Left lung (tissue), 10 donors: ENCODE measurements around the gene ZNF23. TPM values are rescaled to one million over a fixed set of nuclear protein-coding genes. Genes with fewer than 3 reads are reported as not detected.

Source experiments
- ATAC-seq: fragments of 200-7000 bp; cut with Tn5 transposase; one replicate; pipeline ENCODE4 v1.9.1; 2020; ENCODE audit warnings: moderate library complexity
- DNase-seq, 4 donors: peaks; one replicate each; pipeline ENCODE4 v3.0.0-alpha.2; 2013 to 2020
- H3K27ac ChIP-seq, 2 donors: fragments of 200-600 bp; sonication (generic) in 1 of 2; one replicate each; pipeline versions ENCODE4 v1.5.0 to v1.8.0; 2020 to 2021
- H3K27me3 ChIP-seq, 2 donors: fragments of 200-600 bp; sonication (generic) in 1 of 2; one replicate each; pipeline versions ENCODE4 v1.5.0 to v1.8.0; 2020 to 2021
- H3K36me3 ChIP-seq, 2 donors: fragments of 200-600 bp; sonication (generic) in 1 of 2; one replicate each; pipeline versions ENCODE4 v1.5.0 to v1.8.0; 2020 to 2021
- H3K4me1 ChIP-seq, 2 donors: fragments of 200-600 bp; one replicate each; pipeline ENCODE4 v1.8.0; 2021
- H3K4me3 ChIP-seq, 2 donors: fragments of 200-600 bp; sonication (generic) in 1 of 2; one replicate each; pipeline versions ENCODE4 v1.5.0 to v1.8.0; 2020 to 2021; ENCODE audit warnings: mild to moderate bottlenecking in 1 of 2
- H3K9me3 ChIP-seq, 2 donors: fragments of 200-600 bp; sonication (generic) in 1 of 2; one replicate each; pipeline versions ENCODE4 v1.5.0 to v1.8.0; 2020 to 2021
- intact Hi-C, 2 donors: fragments of 100-400 bp; cut with DNase I; formaldehyde crosslinking; loops; one replicate each; pipeline versions ENCODE4 v1.11.2 to v1.14.2; 2022
- polyA plus RNA-seq, 6 donors: library from polyadenylated mRNA; unstranded; fragments of 120-200 nt; gene quantifications; one replicate each; pipeline ENCODE4 v1.2.1, GENCODE V29; 2013; ENCODE audit not compliant: insufficient read length in 6 of 6
- total RNA-seq, 2 donors: library from RNA; stranded (reverse); fragmentation: NEBNext Ultra II Directional; extraction: Animal tissue kit (Norgen Biotek cat#: 25700); gene quantifications; one replicate each; pipeline ENCODE4 v1.2.1, GENCODE V29; 2021
- TF ChIP-seq, protein P1 (sequence below), 2 donors: fragments of 200-600 bp; sonication (generic) in 1 of 2; IDR thresholded peaks; one replicate each; pipeline versions ENCODE4 v1.5.0 to v1.8.0; 2021; ENCODE audit warnings: antibody characterized with exemption in 2 of 2
- donor health status: DM: no; HTN: yes; CAD: no.
- donor health status: DM: no; HTN: no; CAD: no.

ZNF23 gene
- total and polyA plus RNA-seq, 8 donors = 6.8 to 19.9 (median 16.8) TPM

GRCh38 chr16:71492786-71493185 is 30.7 kb upstream of the ZNF23 start:
- H3K4me3 ChIP-seq = no peak overlapping the region
- no peaks in the 10 kb centered on the region for H3K4me1 ChIP-seq
- H3K36me3 ChIP-seq = no peaks in the 10 kb centered on the region
- no peaks in the 10 kb centered on the region for H3K9me3 ChIP-seq
- intact Hi-C loops = no loop called here
- H3K27me3 ChIP-seq = no peaks in the 10 kb centered on the region
- H3K27ac ChIP-seq = no peak overlapping the region
- DNase-seq = no peak
- TF ChIP-seq, protein P1, sequence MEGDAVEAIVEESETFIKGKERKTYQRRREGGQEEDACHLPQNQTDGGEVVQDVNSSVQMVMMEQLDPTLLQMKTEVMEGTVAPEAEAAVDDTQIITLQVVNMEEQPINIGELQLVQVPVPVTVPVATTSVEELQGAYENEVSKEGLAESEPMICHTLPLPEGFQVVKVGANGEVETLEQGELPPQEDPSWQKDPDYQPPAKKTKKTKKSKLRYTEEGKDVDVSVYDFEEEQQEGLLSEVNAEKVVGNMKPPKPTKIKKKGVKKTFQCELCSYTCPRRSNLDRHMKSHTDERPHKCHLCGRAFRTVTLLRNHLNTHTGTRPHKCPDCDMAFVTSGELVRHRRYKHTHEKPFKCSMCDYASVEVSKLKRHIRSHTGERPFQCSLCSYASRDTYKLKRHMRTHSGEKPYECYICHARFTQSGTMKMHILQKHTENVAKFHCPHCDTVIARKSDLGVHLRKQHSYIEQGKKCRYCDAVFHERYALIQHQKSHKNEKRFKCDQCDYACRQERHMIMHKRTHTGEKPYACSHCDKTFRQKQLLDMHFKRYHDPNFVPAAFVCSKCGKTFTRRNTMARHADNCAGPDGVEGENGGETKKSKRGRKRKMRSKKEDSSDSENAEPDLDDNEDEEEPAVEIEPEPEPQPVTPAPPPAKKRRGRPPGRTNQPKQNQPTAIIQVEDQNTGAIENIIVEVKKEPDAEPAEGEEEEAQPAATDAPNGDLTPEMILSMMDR (IDR thresholded peaks at IDR 0.05) = no peak
- ATAC-seq = no peak

GRCh38 chr16:71491054-71491453 is 29.0 kb upstream of the ZNF23 start:
- TF ChIP-seq, protein P1 (IDR thresholded peaks at IDR 0.05) = no peak
- Histone ChIP-seq H3K9me3 (no peaks in the 10 kb centered on the region), H3K4me1 (no peaks in the 10 kb centered on the region), H3K27ac (no peak overlapping the region), H3K27me3 (no peaks in the 10 kb centered on the region), H3K36me3 (no peaks in the 10 kb centered on the region), H3K4me3 (no peak overlapping the region)
- intact Hi-C loops = no loop called here
- ATAC-seq = no peak
- DNase-seq = no peak

DNA sequence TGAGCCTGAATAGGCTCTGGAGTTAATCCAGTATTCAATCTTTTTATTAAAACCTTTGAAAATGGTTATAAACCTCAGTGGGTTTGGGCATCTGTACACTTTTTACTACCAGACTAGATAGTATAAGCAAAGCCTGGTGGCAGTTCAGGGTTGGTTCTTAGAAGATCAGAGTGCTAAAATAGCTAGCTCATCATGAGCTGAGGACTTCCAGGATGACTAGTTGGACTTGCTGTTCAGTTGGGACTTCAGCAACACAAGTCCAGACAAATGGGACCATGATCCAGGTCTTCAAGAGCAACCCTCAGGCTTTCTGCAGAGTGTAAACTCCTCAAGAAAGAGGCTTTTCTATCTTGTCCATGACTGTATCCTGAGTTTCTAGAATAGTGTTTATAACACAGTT is 28.3 kb upstream of the ZNF23 start:
- no peaks in the 10 kb centered on the region for H3K27me3 ChIP-seq
- TF ChIP-seq, protein P1 (IDR thresholded peaks at IDR 0.05) = no peak
- no peaks in the 10 kb centered on the region for H3K9me3 ChIP-seq
- H3K36me3 ChIP-seq = no peaks in the 10 kb centered on the region
- no peak for ATAC-seq
- intact Hi-C loops = no loop called here
- no peak for DNase-seq
- H3K4me1 ChIP-seq = no peaks in the 10 kb centered on the region
- no peak overlapping the region for H3K27ac ChIP-seq
- H3K4me3 ChIP-seq = no peak overlapping the region

GRCh38 chr16:71489122-71489521 is 27.1 kb upstream of the ZNF23 start, which contains the start of gene ZNF19:
TSS of gene ZNF19 (minus strand) at chr16:71489324. CDS start at chr16:71482114, 7,210 bp downstream.
- Histone ChIP-seq H3K4me3 (no peak within 1 kb of the TSS), H3K36me3 (no peaks in the 10 kb centered on the region), H3K9me3 (no peaks in the 10 kb centered on the region), H3K27ac (no peak within 1 kb of the TSS), H3K27me3 (no peaks in the 10 kb centered on the region), H3K4me1 (no peaks in the 10 kb centered on the region)
- ATAC-seq (no peak), DNase-seq (no peak)
- intact Hi-C loops = no loop called here
- TF ChIP-seq, protein P1 (IDR thresholded peaks at IDR 0.05) = no peak

DNA sequence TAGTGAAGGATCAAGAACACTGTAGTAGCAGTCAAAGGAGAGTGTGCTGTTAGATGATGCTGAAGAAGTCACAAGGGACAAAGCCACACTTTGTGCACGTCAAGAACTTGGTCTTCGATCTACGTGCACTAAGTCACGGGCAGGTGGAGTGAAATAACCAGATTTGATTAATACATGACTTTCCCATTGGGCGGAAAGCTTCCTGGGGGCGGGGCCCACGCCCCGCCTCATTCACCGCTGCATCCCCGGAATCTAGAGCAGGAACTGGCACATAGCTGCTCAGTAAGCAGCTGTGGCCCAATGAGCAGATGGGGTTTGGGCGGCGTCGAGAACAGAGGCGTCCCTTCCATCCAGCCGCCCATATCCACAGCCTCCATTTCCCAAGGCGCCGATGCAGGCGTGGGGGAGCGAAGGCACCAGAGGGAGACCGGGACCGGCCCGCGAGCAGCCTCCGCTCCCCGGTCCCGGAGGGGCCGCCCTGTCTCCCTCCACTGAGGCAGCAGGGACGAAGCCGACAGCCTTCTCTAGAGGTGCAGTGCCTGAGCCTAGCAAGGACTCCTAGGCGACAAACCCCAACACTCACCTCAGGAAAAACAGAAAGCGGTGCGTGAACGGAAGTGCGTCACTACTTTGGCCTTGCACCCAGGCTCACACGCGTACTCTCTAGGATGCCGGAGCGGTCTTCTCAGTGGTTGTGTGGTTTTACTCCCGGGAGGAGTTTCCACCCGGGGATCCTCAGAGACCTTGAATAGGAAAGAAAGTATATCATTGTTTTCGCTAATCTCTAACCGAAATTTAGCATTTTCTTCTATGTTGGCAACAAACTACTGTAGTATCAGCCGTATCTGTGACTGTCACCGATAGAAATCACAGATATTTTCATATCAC is 22.2 kb upstream of the ZNF23 start:
- DNase-seq (peak; percentile 85 to 94 (median 88)), ATAC-seq (peak; percentile 99)
- H3K27ac ChIP-seq = peak overlapping the region; percentile 94 to 96
- H3K9me3 ChIP-seq = no peaks in the 10 kb centered on the region
- TF ChIP-seq, protein P1 (IDR thresholded peaks at IDR 0.05) = no peak
- intact Hi-C loops = no loop called here
- H3K36me3 ChIP-seq = no peaks in the 10 kb centered on the region
- peaks cover 0 to 7% of the 10 kb centered on the region in 2 donors for H3K4me1 ChIP-seq
- peak overlapping the region; percentile 70 to 75 for H3K4me3 ChIP-seq
- no peaks in the 10 kb centered on the region for H3K27me3 ChIP-seq
